ENCODE data around the gene DICER1.

Gene DICER1

GRCh38 chr14:95185033-95185766, 27.9 kb upstream of the DICER1 start:
- Histone ChIP-seq H2AFZ (ENCODE audit: low read depth, low read length) (no peak overlapping the region), H3K79me2 (ENCODE audit: low read length) (no peaks in the 10 kb centered on the region), H3K4me2 (ENCODE audit: low read length) (no peak overlapping the region), H3K4me1 (ENCODE audit: low read length) (no peaks in the 10 kb centered on the region), H3K27me3 (ENCODE audit: low read depth, low read length) (peaks cover 16% of the 10 kb centered on the region), H3K4me3 (ENCODE audit: low read length) (no peak overlapping the region), H3K27ac (ENCODE audit: low read length) (no peak overlapping the region), H3K9me3 (ENCODE audit: insufficient read depth, low read length) (no peaks in the 10 kb centered on the region), H4K20me1 (ENCODE audit: insufficient read depth, low read length) (no peaks in the 10 kb centered on the region), H3K36me3 (replicated peaks; ENCODE audit: low read depth, low read length) (no peaks in the 10 kb centered on the region), H3K9ac (ENCODE audit: low read length) (no peak overlapping the region)
- no peak for TF ChIP-seq CTCF (IDR thresholded peaks at IDR 0.05; ENCODE audit: low read depth, low read length)
- no peak for TF ChIP-seq EZH2phosphoT487 (IDR thresholded peaks at IDR 0.05; ENCODE audit: low read depth)

- Histone ChIP-seq H3K27me3 (ENCODE audit: low read depth, low read length) (peaks cover 16% of the 10 kb centered on the region), H3K4me1 (ENCODE audit: low read length) (no peaks in the 10 kb centered on the region), H3K79me2 (ENCODE audit: low read length) (no peaks in the 10 kb centered on the region), H3K36me3 (replicated peaks; ENCODE audit: low read depth, low read length) (no peaks in the 10 kb centered on the region), H4K20me1 (ENCODE audit: insufficient read depth, low read length) (no peaks in the 10 kb centered on the region), H3K4me2 (ENCODE audit: low read length) (no peak overlapping the region), H3K9ac (ENCODE audit: low read length) (no peak overlapping the region), H3K27ac (ENCODE audit: low read length) (no peak overlapping the region), H2AFZ (ENCODE audit: low read depth, low read length) (no peak overlapping the region), H3K4me3 (ENCODE audit: low read length) (no peak overlapping the region), H3K9me3 (ENCODE audit: insufficient read depth, low read length) (no peaks in the 10 kb centered on the region)
- TF ChIP-seq EZH2phosphoT487 (IDR thresholded peaks at IDR 0.05; ENCODE audit: low read depth) (no peak), CTCF (IDR thresholded peaks at IDR 0.05; ENCODE audit: low read depth, low read length) (no peak)
Measured at GRCh38 chr14:95184413-95184790, 27.1 kb upstream of the DICER1 start.

- H3K4me3 ChIP-seq (ENCODE audit: low read length) = no peak overlapping the region
- H3K4me2 ChIP-seq (ENCODE audit: low read length) = no peak overlapping the region
- H2AFZ ChIP-seq (ENCODE audit: low read depth, low read length) = no peak overlapping the region
- H3K27me3 ChIP-seq (ENCODE audit: low read depth, low read length) = peaks cover 16% of the 10 kb centered on the region
- TF ChIP-seq EZH2phosphoT487 (IDR thresholded peaks at IDR 0.05; ENCODE audit: low read depth) = no peak
- TF ChIP-seq CTCF (IDR thresholded peaks at IDR 0.05; ENCODE audit: low read depth, low read length) = no peak
- no peak overlapping the region for H3K27ac ChIP-seq (ENCODE audit: low read length)
- H3K79me2 ChIP-seq (ENCODE audit: low read length) = no peaks in the 10 kb centered on the region
- H3K36me3 ChIP-seq (replicated peaks; ENCODE audit: low read depth, low read length) = no peaks in the 10 kb centered on the region
- H3K9ac ChIP-seq (ENCODE audit: low read length) = no peak overlapping the region
- H4K20me1 ChIP-seq (ENCODE audit: insufficient read depth, low read length) = no peaks in the 10 kb centered on the region
- H3K9me3 ChIP-seq (ENCODE audit: insufficient read depth, low read length) = no peaks in the 10 kb centered on the region
- no peaks in the 10 kb centered on the region for H3K4me1 ChIP-seq (ENCODE audit: low read length)
Measured at GRCh38 chr14:95183532-95184412, 26.4 kb upstream of the DICER1 start.

- no peaks in the 10 kb centered on the region for H4K20me1 ChIP-seq (ENCODE audit: insufficient read depth, low read length)
- no peaks in the 10 kb centered on the region for H3K9me3 ChIP-seq (ENCODE audit: insufficient read depth, low read length)
- no peaks in the 10 kb centered on the region for H3K79me2 ChIP-seq (ENCODE audit: low read length)
- no peak overlapping the region for H3K4me2 ChIP-seq (ENCODE audit: low read length)
- TF ChIP-seq EZH2phosphoT487 (IDR thresholded peaks at IDR 0.05; ENCODE audit: low read depth) (no peak), CTCF (IDR thresholded peaks at IDR 0.05; ENCODE audit: low read depth, low read length) (no peak)
- H3K4me1 ChIP-seq (ENCODE audit: low read length) = no peaks in the 10 kb centered on the region
- H3K4me3 ChIP-seq (ENCODE audit: low read length) = no peak overlapping the region
- peaks cover 13% of the 10 kb centered on the region for H3K27me3 ChIP-seq (ENCODE audit: low read depth, low read length)
- H3K9ac ChIP-seq (ENCODE audit: low read length) = no peak overlapping the region
- H3K27ac ChIP-seq (ENCODE audit: low read length) = no peak overlapping the region
- H2AFZ ChIP-seq (ENCODE audit: low read depth, low read length) = no peak overlapping the region
- H3K36me3 ChIP-seq (replicated peaks; ENCODE audit: low read depth, low read length) = no peaks in the 10 kb centered on the region
Measured at GRCh38 chr14:95183082-95183481, 25.8 kb upstream of the DICER1 start.
